ENCODE results near the gene NR2C2AP. TPM values are rescaled to one million over a fixed set of nuclear protein-coding genes. Genes with fewer than 3 reads are reported as not detected.
"Not testable (repeated sequence)": the region's sequence is repeated elsewhere in the genome, so short reads cannot be mapped to it uniquely, and the experiment has no call there.

The NR2C2AP gene
- total and polyA plus RNA-seq, 9 donors, result 7.5 to 13.1 (median 11.5) TPM

GRCh38 chr19:19230999-19231398, 27.8 kb upstream of the NR2C2AP start:
- DNase-seq, result no peak
- Histone ChIP-seq H3K36me3 (ENCODE audit: control insufficient read depth, insufficient read depth, low read length) (no peaks in the 10 kb centered on the region), H3K9me3 (replicated peaks; ENCODE audit: control insufficient read depth, low read depth, low read length) (peaks cover 18% of the 10 kb centered on the region), H3K4me3 (ENCODE audit: low read length) (no peak overlapping the region), H3K27me3 (ENCODE audit: control insufficient read depth, insufficient read depth, low read length) (peaks cover 25% of the 10 kb centered on the region), H3K4me1 (ENCODE audit: control insufficient read depth, insufficient read depth, low read length) (peaks cover 3% of the 10 kb centered on the region), H3K27ac (ENCODE audit: low read length) (no peak overlapping the region)
- 79% methylated on average over 7 of the region's 9 CpGs for WGBS (ENCODE audit: insufficient coverage)

- WGBS (ENCODE audit: insufficient coverage), result no CpG with 5 or more reads among the region's 3 CpGs
- Histone ChIP-seq H3K27ac (ENCODE audit: low read length) (no peak overlapping the region), H3K27me3 (ENCODE audit: control insufficient read depth, insufficient read depth, low read length) (peaks cover 34% of the 10 kb centered on the region), H3K9me3 (replicated peaks; ENCODE audit: control insufficient read depth, low read depth, low read length) (peaks cover 13% of the 10 kb centered on the region), H3K4me1 (ENCODE audit: control insufficient read depth, insufficient read depth, low read length) (peaks cover 7% of the 10 kb centered on the region), H3K36me3 (ENCODE audit: control insufficient read depth, insufficient read depth, low read length) (no peaks in the 10 kb centered on the region), H3K4me3 (ENCODE audit: low read length) (no peak overlapping the region)
- no peak for DNase-seq
Measured at GRCh38 chr19:19229701-19230100, 26.5 kb upstream of the NR2C2AP start.

GRCh38 chr19:19227217-19227616, 24.0 kb upstream of the NR2C2AP start:
- WGBS (ENCODE audit: insufficient coverage), result 78% methylated on average over 4 of the region's 4 CpGs
- DNase-seq, result no peak
- Histone ChIP-seq H3K27ac (ENCODE audit: low read length) (no peak overlapping the region), H3K4me3 (ENCODE audit: low read length) (no peak overlapping the region), H3K36me3 (ENCODE audit: control insufficient read depth, insufficient read depth, low read length) (no peaks in the 10 kb centered on the region), H3K4me1 (ENCODE audit: control insufficient read depth, insufficient read depth, low read length) (peaks cover 4% of the 10 kb centered on the region), H3K9me3 (replicated peaks; ENCODE audit: control insufficient read depth, low read depth, low read length) (no peaks in the 10 kb centered on the region), H3K27me3 (ENCODE audit: control insufficient read depth, insufficient read depth, low read length) (peaks cover 45% of the 10 kb centered on the region)

GRCh38 chr19:19226663-19227062, 23.4 kb upstream of the NR2C2AP start:
- Histone ChIP-seq H3K36me3 (ENCODE audit: control insufficient read depth, insufficient read depth, low read length) (no peaks in the 10 kb centered on the region), H3K4me3 (ENCODE audit: low read length) (no peak overlapping the region), H3K9me3 (replicated peaks; ENCODE audit: control insufficient read depth, low read depth, low read length) (no peaks in the 10 kb centered on the region), H3K27ac (ENCODE audit: low read length) (no peak overlapping the region), H3K4me1 (ENCODE audit: control insufficient read depth, insufficient read depth, low read length) (peaks cover 4% of the 10 kb centered on the region), H3K27me3 (ENCODE audit: control insufficient read depth, insufficient read depth, low read length) (peaks cover 45% of the 10 kb centered on the region)
- no peak for DNase-seq
- WGBS (ENCODE audit: insufficient coverage), result 46% methylated on average over 10 of the region's 10 CpGs

- Histone ChIP-seq H3K4me1 (ENCODE audit: control insufficient read depth, insufficient read depth, low read length) (peaks cover 4% of the 10 kb centered on the region), H3K4me3 (ENCODE audit: low read length) (no peak overlapping the region), H3K9me3 (replicated peaks; ENCODE audit: control insufficient read depth, low read depth, low read length) (no peaks in the 10 kb centered on the region), H3K27me3 (ENCODE audit: control insufficient read depth, insufficient read depth, low read length) (peaks cover 45% of the 10 kb centered on the region), H3K27ac (ENCODE audit: low read length) (no peak overlapping the region), H3K36me3 (ENCODE audit: control insufficient read depth, insufficient read depth, low read length) (no peaks in the 10 kb centered on the region)
- 0% methylated on average over 1 of the region's 5 CpGs for WGBS (ENCODE audit: insufficient coverage)
- DNase-seq, result no peak
Measured at GRCh38 chr19:19226204-19226603, 23.0 kb upstream of the NR2C2AP start.

- Histone ChIP-seq H3K9me3 (replicated peaks; ENCODE audit: control insufficient read depth, low read depth, low read length) (no peaks in the 10 kb centered on the region), H3K27me3 (ENCODE audit: control insufficient read depth, insufficient read depth, low read length) (peaks cover 45% of the 10 kb centered on the region), H3K27ac (ENCODE audit: low read length) (no peak overlapping the region), H3K4me3 (ENCODE audit: low read length) (no peak overlapping the region), H3K4me1 (ENCODE audit: control insufficient read depth, insufficient read depth, low read length) (peaks cover 4% of the 10 kb centered on the region), H3K36me3 (ENCODE audit: control insufficient read depth, insufficient read depth, low read length) (no peaks in the 10 kb centered on the region)
- DNase-seq, result no peak
- WGBS (ENCODE audit: insufficient coverage), result under 1% methylated on average over 51 of the region's 59 CpGs
Measured at GRCh38 chr19:19224852-19225494, 21.8 kb upstream of the NR2C2AP start.

- no peaks in the 10 kb centered on the region for H3K36me3 ChIP-seq (ENCODE audit: control insufficient read depth, insufficient read depth, low read length)
- peaks cover 44% of the 10 kb centered on the region for H3K27me3 ChIP-seq (ENCODE audit: control insufficient read depth, insufficient read depth, low read length)
- no peak overlapping the region for H3K27ac ChIP-seq (ENCODE audit: low read length)
- H3K9me3 ChIP-seq (replicated peaks; ENCODE audit: control insufficient read depth, low read depth, low read length), result no peaks in the 10 kb centered on the region
- WGBS (ENCODE audit: insufficient coverage), result 46% methylated on average over 4 of the region's 17 CpGs
- H3K4me1 ChIP-seq (ENCODE audit: control insufficient read depth, insufficient read depth, low read length), result peaks cover 4% of the 10 kb centered on the region
- H3K4me3 ChIP-seq (ENCODE audit: low read length), result no peak overlapping the region
- DNase-seq, result no peak
Measured at GRCh38 chr19:19224150-19224851, 21.1 kb upstream of the NR2C2AP start.

DNA sequence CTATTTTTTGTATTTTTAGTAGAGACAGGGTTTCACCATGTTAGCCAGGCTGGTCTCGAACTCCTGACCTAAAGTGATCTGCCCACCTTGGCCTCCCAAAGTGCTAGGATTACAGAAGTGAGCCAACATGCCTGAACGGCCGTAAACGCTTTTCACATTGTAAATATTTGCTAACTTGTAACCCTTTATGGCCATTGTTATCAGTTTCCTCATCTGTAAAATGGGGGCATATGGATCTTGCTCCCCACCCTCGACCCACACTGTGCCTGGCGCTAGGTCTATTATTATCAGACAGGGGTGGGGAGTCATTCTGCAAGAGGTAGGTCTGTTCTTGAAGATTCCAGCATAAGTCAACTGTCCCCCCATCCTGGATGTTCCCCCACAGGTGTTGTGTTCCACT, 20.4 kb upstream of the NR2C2AP start:
- no peak overlapping the region for H3K4me3 ChIP-seq (ENCODE audit: low read length)
- H3K36me3 ChIP-seq (ENCODE audit: control insufficient read depth, insufficient read depth, low read length), result no peaks in the 10 kb centered on the region
- H3K27me3 ChIP-seq (ENCODE audit: control insufficient read depth, insufficient read depth, low read length), result peaks cover 42% of the 10 kb centered on the region
- no peak overlapping the region for H3K27ac ChIP-seq (ENCODE audit: low read length)
- WGBS (ENCODE audit: insufficient coverage), result 100% methylated on average over 1 of the region's 6 CpGs
- H3K4me1 ChIP-seq (ENCODE audit: control insufficient read depth, insufficient read depth, low read length), result peaks cover 4% of the 10 kb centered on the region
- DNase-seq, result no peak
- H3K9me3 ChIP-seq (replicated peaks; ENCODE audit: control insufficient read depth, low read depth, low read length), result no peaks in the 10 kb centered on the region

- Histone ChIP-seq H3K9me3 (replicated peaks; ENCODE audit: control insufficient read depth, low read depth, low read length) (no peaks in the 10 kb centered on the region), H3K4me1 (ENCODE audit: control insufficient read depth, insufficient read depth, low read length) (peaks cover 4% of the 10 kb centered on the region), H3K36me3 (ENCODE audit: control insufficient read depth, insufficient read depth, low read length) (no peaks in the 10 kb centered on the region), H3K4me3 (ENCODE audit: low read length) (no peak overlapping the region), H3K27me3 (ENCODE audit: control insufficient read depth, insufficient read depth, low read length) (peaks cover 39% of the 10 kb centered on the region), H3K27ac (ENCODE audit: low read length) (no peak overlapping the region)
- no peak for DNase-seq
- 60% methylated on average over 1 of the region's 5 CpGs for WGBS (ENCODE audit: insufficient coverage)
Measured at GRCh38 chr19:19223060-19223459, 19.8 kb upstream of the NR2C2AP start.

GRCh38 chr19:19221000-19221399, 17.8 kb upstream of the NR2C2AP start:
- H3K36me3 ChIP-seq (ENCODE audit: control insufficient read depth, insufficient read depth, low read length); H3K9me3 ChIP-seq (replicated peaks; ENCODE audit: control insufficient read depth, low read depth, low read length); H3K4me3 ChIP-seq (ENCODE audit: low read length); H3K27ac ChIP-seq (ENCODE audit: low read length); DNase-seq; H3K4me1 ChIP-seq (ENCODE audit: control insufficient read depth, insufficient read depth, low read length): not testable (repeated sequence)
- peaks cover 20% of the 10 kb centered on the region for H3K27me3 ChIP-seq (ENCODE audit: control insufficient read depth, insufficient read depth, low read length)
- 82% methylated on average over 4 of the region's 8 CpGs for WGBS (ENCODE audit: insufficient coverage)

All from muscle of leg (tissue), 11 donors.